ENCODE results near the gene PRSS38.

GRCh38 chr1:227781314-227781930, 34.1 kb upstream of the PRSS38 start:
- TF ChIP-seq CTCF (optimal IDR thresholded peaks at IDR 0.05 in 1 of 3, IDR thresholded peaks at IDR 0.05 in 1 of 3, conservative IDR thresholded peaks at IDR 0.05 in 1 of 3; ENCODE audit: extremely low read depth in 1 of 3, insufficient read depth in 2 of 3, low read length in 3 of 3) = no peak
- no peak for TF ChIP-seq EZH2 (IDR thresholded peaks at IDR 0.05; ENCODE audit: low read length)
